HEK293 (cell line): Measurements from ENCODE around the gene CHKA.

Source experiments
- HOXC10 ChIP-seq: sonication (generic); formaldehyde crosslinking; IDR thresholded peaks from 2 replicates; pipeline ENCODE4 v1.8.1; 2023; ENCODE audit warnings: mild to moderate bottlenecking, missing genetic modification reagents
- KLF8 ChIP-seq: fragments of 450-650 bp; formaldehyde crosslinking; IDR thresholded peaks from 2 replicates; pipeline ENCODE4 v1.5.1; 2016; ENCODE audit warnings: missing biosample characterization, missing genetic modification characterization
- SP3 ChIP-seq: fragments of 450-650 bp; formaldehyde crosslinking; IDR thresholded peaks from 2 replicates; pipeline ENCODE4 v1.5.1; 2016; ENCODE audit warnings: missing biosample characterization, missing genetic modification characterization
- ZFHX2 ChIP-seq: fragments of 450-650 bp; formaldehyde crosslinking; conservative IDR thresholded peaks from 2 replicates; pipeline ENCODE4 v1.5.1; 2016; ENCODE audit warnings: missing biosample characterization, missing genetic modification characterization
- ZNF280C ChIP-seq: fragments of 450-650 bp; formaldehyde crosslinking; IDR thresholded peaks from 2 replicates; pipeline ENCODE4 v1.5.1; 2016; ENCODE audit warnings: missing biosample characterization, missing genetic modification characterization
- ZNF341 ChIP-seq: fragments of 450-650 bp; formaldehyde crosslinking; IDR thresholded peaks from 2 replicates; pipeline ENCODE4; 2016; ENCODE audit warnings: low read depth, missing biosample characterization, missing genetic modification characterization
- ZNF518A ChIP-seq: fragments of 450-650 bp; formaldehyde crosslinking; conservative IDR thresholded peaks from 2 replicates; pipeline ENCODE4 v1.5.1; 2016; ENCODE audit warnings: low read depth, missing biosample characterization, missing genetic modification characterization
- TF ChIP-seq, protein P1 (sequence below): fragments of 450-650 bp; formaldehyde crosslinking; optimal IDR thresholded peaks from 2 replicates; pipeline ENCODE3; 2016; ENCODE audit warnings: missing biosample characterization, mild to moderate bottlenecking, missing genetic modification characterization
- TF ChIP-seq, protein P2 (sequence below): fragments of 450-650 bp; formaldehyde crosslinking; IDR thresholded peaks from 2 replicates; pipeline ENCODE4 v1.5.1; 2016; ENCODE audit warnings: missing biosample characterization, missing genetic modification characterization
- TF ChIP-seq, protein P3 (sequence below): fragments of 450-650 bp; formaldehyde crosslinking; IDR thresholded peaks from 2 replicates; pipeline ENCODE4 v1.5.1; 2016; ENCODE audit warnings: missing biosample characterization, missing genetic modification characterization

The CHKA gene

DNA sequence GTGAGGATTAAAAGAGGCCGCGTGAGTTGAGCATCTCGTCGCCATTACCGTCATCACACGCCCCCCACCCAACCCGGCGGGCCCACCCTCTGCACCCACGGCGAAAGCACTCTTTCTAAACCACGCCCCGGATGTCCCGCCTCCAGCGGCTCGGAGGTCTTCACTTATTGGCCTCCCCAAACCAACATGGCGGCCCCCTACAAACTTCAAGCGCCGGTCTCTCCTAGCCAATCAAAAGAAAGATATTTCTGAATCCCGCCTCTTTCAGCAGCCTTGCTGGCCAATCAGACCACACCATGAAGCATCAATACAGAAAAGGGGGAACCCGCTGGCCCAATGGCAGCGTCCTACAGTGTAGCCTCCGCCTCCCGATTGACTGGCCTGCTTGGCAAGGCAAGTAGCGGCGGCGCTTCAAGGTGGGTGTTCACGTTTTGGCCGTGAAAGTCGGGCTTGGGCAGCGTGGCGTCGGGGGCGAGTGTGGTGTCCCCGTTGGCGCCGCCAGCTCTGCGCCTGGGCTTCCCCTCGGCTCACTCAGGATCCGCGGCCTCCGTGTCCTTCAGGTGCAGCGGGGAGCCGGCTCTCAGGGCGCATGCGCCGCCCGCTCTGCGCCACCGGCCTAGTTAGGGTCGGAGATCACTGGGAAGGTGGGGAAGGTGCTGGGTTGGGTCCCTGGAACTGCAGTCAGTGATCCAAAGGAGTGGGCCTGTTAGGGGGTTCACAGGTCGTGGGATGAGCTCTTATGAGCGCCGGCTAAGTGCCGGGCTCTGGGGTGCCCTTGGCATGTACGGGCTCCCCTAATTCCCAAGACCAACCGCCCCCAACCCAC is 90.7 kb downstream of the CHKA start, which contains the start of gene NDUFS8 (continued):
- TF ChIP-seq ZNF518A (tag by site-specific recombination) (peak; percentile 59), ZNF341 (tag by site-specific recombination) (peak; percentile 80), KLF8 (tag by site-specific recombination) (peak; percentile 25; the same call in 1 of the 2 replicates), SP3 (tag by site-specific recombination) (peak; percentile 82), HOXC10 (CRISPR knock-in tag) (no peak), ZFHX2 (tag by site-specific recombination) (0 out of 2 replicates have a peak, but pooled peaks have one; percentile 10), ZNF280C (tag by site-specific recombination) (no peak)
- TF ChIP-seq, protein P1, sequence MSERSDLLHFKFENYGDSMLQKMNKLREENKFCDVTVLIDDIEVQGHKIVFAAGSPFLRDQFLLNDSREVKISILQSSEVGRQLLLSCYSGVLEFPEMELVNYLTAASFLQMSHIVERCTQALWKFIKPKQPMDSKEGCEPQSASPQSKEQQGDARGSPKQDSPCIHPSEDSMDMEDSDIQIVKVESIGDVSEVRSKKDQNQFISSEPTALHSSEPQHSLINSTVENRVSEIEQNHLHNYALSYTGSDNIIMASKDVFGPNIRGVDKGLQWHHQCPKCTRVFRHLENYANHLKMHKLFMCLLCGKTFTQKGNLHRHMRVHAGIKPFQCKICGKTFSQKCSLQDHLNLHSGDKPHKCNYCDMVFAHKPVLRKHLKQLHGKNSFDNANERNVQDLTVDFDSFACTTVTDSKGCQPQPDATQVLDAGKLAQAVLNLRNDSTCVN (tag by site-specific recombination) = peak; percentile 61
- TF ChIP-seq, protein P2, sequence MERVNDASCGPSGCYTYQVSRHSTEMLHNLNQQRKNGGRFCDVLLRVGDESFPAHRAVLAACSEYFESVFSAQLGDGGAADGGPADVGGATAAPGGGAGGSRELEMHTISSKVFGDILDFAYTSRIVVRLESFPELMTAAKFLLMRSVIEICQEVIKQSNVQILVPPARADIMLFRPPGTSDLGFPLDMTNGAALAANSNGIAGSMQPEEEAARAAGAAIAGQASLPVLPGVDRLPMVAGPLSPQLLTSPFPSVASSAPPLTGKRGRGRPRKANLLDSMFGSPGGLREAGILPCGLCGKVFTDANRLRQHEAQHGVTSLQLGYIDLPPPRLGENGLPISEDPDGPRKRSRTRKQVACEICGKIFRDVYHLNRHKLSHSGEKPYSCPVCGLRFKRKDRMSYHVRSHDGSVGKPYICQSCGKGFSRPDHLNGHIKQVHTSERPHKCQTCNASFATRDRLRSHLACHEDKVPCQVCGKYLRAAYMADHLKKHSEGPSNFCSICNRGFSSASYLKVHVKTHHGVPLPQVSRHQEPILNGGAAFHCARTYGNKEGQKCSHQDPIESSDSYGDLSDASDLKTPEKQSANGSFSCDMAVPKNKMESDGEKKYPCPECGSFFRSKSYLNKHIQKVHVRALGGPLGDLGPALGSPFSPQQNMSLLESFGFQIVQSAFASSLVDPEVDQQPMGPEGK (tag by site-specific recombination) = peak; percentile 75
- TF ChIP-seq, protein P3, sequence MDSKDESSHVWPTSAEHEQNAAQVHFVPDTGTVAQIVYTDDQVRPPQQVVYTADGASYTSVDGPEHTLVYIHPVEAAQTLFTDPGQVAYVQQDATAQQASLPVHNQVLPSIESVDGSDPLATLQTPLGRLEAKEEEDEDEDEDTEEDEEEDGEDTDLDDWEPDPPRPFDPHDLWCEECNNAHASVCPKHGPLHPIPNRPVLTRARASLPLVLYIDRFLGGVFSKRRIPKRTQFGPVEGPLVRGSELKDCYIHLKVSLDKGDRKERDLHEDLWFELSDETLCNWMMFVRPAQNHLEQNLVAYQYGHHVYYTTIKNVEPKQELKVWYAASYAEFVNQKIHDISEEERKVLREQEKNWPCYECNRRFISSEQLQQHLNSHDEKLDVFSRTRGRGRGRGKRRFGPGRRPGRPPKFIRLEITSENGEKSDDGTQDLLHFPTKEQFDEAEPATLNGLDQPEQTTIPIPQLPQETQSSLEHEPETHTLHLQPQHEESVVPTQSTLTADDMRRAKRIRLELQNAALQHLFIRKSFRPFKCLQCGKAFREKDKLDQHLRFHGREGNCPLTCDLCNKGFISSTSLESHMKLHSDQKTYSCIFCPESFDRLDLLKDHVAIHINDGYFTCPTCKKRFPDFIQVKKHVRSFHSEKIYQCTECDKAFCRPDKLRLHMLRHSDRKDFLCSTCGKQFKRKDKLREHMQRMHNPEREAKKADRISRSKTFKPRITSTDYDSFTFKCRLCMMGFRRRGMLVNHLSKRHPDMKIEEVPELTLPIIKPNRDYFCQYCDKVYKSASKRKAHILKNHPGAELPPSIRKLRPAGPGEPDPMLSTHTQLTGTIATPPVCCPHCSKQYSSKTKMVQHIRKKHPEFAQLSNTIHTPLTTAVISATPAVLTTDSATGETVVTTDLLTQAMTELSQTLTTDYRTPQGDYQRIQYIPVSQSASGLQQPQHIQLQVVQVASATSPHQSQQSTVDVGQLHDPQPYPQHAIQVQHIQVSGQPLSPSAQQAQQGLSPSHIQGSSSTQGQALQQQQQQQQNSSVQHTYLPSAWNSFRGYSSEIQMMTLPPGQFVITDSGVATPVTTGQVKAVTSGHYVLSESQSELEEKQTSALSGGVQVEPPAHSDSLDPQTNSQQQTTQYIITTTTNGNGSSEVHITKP = peak; percentile 57
